CD4-positive, alpha-beta T cell treated with Interleukin-4 for 1 hour (primary cell): ENCODE measurements around the gene CYBC1.
A peak's percentile ranks its signal among the peaks of the same experiment; 100 is the strongest.

Source experiments
- DNase-seq, 2 donors: peaks; one replicate each; pipeline ENCODE4 v3.0.0-alpha.2; 2020 to 2022

The CYBC1 gene

DNA sequence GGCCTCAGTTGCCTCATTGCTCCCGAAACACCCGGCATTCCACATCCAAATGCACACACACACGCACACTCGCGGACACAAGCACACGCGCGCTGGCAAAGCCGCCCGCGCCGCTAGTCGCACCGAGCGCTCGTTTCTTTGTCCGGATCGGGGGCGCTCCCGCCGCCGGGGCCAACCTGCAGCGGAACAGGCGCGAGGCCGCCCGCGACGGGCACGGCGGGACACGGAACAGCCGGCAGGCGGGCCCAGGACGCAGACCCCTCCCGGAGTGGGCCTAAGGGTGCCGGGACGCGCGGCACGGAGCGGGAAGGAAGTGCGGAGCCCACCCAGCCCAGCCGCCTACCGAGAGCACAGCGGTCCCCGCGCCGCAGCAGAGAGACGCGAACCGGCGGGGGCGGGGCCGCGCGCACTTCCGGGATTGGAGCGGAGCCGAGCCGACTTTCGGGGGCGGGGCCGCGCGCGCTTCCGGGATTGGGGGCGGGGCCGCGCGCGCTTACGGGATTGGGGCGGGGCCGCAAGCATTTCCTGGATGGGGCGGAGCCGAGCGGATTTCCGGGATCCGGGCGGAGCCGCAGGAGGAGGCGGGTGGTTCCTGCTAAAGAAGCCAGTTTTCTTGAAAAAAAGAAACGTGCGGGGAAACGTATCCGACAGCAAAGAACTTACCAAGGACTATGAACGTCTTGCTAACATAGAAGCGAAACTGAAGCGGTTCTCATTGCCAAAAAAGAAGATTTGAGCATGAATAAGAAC is at the start of gene CYBC1:
CYBC1 (minus strand) TSS at position 396 of the 750 bp plus-strand sequence. CDS start 1,498 bp downstream, outside the sequence.
- DNase-seq = peak; percentile 92 to 94

DNA sequence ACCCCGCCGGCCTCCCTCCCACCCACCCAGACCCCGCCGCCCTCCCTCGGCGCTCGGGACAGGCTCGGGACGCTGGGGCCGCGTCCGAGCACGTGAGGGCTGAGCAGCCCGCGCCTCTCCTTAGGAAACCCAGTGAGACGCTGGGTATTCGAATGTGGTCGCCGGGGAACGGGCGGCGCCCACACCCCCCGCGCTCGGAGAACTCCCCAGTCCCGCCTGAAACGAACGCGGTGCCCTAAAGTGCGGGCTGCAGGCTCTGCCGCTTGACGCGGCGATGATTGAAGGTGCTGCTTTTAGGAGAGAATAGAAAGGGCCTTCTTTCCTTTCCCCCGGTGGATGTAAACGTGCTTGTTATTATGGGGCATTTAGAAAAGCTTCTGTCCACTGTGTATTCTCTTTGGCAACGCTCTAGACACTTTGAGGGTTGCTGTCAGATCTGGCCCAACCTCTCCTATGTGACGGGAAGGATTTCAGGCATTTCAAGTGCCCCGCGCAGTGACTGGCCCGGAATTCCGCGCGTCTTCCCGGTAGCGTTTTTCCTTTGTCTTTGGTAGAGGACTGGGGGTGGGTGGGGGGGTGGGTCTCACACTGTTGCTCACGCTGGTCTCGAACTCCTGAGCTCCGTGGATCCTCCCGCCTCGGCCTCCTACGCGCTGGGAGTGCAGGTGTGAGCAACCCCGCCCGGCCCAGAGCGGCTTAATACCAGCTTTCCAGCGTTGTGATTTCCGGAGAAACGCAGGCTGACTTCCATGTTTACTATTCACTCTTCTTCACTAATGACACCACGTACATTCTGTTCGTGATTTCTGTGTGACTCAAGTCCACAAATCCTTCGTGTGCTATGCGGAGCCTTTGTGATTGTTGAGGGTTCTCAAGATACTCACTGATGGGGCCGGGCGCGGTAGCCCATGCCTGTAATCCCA is 47.2 kb upstream of the CYBC1 start:
- peak; percentile 43 to 64 for DNase-seq

DNA sequence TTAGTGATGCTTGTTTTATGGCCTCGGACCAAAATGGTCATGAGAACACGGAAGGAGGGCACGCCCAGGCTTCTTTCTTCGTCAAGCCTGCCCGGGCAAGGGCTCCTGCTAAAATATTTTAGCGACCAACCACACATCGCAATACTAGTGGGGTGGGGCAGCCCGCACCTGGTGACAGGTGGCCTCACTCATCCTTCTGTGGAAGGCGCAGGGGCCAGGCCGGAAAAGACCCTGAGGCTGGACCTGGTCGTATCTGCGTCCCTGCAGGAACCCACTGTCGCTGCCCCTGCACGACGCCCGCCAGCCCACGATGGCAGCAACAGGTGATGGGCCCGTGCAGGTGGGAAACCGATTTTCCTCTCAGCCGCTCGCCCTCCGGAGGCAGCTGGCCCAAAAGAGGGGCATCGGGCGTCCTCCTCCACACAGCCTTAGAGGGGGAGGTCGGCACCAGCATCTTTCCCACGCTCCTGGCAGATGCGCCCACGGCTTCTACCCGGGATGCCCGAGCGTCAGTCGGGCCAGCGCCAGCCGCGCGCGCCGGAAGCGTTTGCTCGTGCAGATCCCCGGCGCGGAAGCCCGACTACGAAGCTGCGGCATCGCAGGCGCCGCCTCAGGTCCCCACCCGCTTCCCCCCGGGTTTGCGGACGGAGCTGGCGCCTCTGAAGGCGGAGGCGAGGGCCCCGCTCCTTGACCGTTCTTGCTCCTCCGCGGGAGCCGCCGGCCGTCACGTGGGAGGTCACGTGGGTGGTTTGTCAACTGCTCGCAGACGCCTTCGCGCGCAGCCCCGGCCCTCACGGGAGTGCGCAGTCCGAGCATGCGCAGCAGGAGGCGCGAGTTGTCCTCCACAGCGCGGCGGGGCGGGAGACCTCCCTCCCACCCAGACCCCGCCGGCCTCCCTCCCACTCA is 46.2 kb upstream of the CYBC1 start:
- peak; percentile 90 to 92 for DNase-seq

DNA sequence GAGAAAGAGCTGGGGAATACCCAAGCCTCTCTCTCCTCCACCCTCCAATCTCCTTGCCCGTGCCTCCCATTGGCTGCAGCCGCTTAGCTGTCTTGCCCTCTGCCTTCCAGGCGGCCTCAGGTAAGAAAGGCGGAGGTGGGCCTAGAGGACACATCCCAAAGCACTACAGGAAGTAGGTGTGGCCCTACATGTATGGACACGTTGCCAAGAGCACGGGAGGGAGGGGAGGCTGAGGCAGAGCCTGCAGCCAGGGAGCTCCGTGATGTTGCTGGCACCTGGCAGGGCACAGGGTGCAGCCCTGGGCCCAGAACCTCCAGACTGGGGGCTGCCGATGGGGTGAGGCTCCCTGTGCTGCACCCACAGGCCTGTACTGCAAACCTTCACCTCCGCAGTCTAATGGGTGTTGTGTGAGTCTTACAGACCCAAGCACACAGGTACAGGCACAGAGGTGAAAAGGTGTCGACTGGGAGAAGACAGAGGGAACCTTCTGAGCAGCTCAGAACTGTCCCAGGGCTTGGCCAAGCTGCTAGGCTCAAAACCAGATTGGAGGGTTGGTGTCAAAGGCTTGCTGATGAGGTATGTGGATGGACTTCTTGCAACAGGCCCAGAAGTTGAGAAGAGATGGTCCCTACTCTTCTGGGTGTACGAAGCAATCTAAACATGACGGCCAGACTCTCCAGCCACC is 45.4 kb upstream of the CYBC1 start:
- DNase-seq = no peak

DNA sequence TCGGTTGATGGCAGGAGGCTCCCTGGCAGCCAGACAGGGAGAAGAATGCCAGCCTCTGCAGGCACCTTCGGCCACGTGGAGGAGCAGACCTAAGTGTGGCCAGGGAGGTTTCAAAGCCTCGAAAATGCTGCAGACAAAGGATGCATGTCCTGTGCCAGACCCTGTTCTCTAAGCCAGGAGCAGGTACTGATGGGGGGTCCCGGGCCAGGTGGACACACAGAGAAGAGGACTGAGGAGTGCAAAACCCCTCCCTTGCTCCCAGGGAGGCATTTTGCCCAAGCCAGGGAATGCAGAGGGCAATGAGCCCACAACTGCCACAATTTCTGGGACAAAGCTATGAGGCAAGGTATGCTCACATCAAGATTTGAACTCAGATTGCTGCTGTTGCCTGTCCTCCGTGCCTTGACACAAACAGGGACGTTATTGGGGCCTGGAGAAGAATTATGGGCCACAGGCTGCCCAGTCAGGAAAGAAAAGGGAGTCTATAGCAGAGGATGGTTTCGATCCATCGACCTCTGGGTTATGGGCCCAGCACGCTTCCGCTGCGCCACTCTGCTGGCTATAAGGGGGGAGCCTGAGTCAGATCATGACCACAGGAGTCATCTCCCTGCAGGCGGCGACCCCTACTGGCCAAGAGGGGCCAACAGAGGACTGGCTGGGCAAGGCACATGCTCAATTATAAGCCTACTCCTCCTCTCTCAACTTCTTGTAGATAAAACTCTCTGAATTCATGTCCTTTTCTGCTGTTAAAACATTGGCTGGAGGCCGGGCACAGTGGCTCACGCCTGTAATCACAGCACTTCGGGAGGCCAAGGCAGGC is 43.9 kb upstream of the CYBC1 start:
- peak; percentile 91 to 93 for DNase-seq

DNA sequence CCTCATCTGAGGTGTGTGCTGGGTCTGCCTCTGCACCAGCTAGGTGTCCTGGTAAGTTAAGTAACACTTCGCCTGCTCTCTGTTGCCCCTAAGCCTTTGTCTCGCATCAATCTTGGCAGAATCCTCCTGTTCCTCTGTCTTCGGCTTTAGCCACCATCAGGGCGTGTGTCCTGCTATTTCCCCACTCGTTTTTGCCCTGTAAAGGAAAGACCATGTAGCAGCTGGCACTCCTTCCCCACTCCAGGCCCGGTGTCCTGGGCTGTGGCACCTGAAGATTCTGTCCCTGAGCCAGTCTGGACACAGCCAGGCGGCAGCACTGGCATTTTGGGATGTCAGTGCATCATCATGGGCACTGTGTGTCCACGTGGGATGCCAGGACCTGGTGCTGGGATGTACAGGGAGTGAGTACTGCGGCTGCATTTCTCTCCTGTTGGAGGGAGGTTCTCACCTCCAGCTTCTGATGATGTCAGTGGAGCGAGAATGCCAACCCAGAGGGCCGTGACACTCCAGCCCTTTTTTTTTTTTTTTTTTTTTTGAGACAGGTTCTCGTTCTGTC is 42.8 kb upstream of the CYBC1 start:
- no peak for DNase-seq

DNA sequence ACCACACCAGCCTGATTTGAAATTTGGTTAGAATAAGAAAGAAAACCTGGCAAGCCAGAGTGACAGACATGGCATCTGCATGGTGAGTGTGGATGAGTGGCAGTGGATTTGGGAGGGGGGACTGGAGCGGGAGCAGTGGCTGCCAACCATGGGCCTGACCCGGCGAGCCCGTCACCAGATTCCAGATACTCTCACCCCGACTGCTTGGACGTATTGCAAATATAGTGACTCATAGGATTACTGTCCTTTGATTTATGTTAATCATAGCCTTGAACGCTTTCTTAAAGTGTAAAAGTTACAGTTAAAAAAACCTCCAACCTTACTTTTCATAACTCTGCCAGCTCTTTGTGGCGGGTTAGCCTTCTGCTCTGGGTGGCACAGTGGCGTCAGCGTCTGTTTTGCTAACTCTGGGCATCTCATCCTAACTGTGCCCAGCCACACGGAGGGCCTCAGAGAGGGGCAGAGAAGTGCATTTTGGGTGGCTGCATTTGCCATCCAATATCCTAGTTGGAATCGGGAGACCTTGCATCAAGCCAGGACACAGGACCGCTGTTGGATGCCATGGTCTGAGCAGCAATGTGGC is 42.2 kb upstream of the CYBC1 start:
- no peak for DNase-seq

DNA sequence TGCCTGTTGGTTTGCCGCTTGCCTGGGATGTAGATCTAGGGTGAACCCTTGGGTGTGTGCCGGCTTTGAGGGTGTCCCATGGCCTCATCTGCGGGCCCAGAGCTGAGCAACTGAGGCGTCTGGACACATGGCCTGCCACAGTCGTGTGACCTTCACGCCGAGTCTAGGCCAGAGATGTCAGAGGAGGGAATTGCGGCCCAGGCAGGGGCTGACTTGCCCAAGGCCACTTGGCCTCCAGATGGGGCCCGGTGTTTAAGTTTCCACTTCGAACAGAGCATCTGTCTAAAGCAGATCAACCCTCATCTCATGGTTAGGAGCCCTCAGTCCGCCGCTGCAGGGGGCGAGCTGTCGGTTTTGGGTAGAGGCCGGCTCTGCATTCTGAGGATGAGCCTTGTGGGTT is 41.0 kb upstream of the CYBC1 start:
- DNase-seq = no peak

DNA sequence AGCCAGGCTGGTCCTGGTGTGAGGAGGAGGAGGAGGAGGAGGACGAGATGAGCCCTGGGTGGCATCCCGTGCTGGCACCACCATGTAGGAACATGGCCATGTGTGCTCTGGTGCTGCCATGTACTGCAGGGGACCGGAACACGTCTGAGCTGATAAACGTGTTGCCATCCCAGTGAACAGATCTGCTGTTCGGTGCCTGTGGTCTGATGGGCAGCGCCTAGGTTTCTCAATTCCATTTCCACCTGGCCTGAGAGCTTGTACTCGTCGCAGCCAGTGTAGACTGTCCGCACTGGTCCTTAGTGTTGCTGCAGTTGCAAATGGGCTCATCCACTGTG is 40.6 kb upstream of the CYBC1 start:
- no peak for DNase-seq

DNA sequence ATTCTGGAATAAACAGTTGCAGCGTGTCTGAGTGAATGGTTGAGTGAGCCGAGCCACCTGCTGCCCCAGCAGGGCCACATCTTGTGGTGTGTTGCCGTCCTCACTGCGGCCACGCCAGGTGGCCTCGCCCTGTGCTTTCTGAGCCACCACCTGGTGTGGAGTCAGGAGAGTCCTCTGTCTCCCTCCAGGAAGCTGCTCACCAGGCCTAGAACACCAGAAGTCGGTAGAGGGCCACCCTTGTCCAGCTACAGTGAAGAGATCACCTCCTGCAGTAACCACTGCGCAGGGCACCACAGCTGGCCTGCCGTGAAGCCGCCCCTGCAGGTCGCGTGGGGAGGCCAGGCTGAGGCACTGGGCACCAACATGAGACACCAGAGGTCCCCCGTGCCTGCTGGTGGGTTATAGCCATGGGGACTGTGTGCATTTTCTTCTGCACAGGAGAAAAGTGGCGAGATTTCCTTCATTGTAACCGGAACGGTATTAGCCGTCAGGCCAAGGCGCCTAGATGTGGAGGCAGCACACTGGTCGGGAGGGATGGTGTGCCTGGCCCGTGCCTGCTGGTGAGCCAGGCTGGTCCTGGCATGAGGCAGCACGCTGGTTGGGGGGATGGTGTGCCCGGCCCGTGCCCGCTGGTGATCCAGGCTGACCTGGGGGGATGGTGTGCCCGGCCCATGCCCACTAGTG is 40.1 kb upstream of the CYBC1 start:
- no peak for DNase-seq

DNA sequence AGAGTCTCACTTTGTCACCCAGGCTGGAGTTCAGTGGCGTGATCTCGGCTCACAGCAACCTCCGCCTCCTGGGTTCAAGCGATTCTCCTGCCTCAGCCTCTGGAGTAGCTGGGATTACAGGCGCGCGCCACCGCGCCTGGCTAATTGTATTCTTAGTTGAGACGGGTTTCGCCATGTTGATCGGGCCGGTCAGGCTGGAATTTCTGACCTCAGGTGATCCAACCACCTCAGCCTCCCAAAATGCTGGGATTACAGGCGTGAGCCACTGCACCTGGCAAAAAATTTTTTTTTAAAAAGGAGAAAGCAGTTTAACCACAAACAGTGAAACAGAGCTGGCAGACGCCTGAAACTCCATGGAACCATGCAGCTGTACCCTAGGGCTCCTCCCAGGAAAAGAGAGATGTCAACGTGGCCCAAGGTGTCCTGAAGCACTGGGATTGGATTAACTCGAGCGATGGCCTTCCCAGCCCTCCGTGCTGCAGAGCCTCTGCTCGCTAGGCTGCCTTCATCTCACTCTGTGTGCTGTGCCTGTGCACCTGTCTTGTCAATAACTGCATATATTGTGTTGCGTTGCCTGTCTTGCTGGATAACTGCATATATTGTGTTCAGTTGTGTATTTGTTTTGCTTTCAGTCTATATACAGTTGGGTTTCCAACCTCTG is 39.4 kb upstream of the CYBC1 start:
- no peak for DNase-seq

DNA sequence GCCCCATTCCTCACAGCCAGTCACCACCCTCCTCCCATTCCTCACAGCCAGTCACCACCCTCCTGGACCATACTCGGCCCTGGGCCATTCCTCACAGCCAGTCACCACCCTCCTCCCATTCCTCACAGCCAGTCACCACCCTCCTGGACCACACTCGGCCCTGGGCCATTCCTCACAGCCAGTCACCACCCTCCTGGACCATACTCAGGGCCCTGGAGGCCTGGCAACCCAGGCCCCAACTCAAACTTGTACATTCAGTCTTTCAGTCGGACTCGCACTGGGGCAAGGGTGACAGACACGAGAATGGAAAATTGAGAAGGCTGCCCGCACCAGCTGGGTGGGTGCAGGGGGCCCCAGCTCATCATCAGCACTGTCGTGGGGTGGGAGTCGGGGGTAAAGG is 38.6 kb upstream of the CYBC1 start:
- no peak for DNase-seq

DNA sequence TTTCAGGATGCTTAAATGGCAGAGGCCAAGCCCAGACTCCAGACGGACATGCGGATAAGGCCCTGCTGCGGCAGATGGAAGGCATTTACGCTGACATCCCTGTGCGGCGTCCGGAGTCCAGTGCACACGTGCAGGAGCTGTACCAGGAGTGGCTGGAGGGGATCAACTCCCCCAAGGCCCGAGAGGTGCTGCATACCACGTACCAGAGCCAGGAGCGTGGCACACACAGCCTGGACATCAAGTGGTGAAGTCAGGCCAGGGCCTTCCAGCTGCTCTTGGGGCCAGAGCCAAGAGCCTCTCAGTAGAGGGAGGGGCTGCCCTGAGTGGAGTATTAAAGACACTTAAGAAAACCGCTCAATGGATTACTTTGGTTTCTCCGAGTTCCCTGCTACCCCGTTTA is 37.4 kb upstream of the CYBC1 start:
- DNase-seq = no peak

DNA sequence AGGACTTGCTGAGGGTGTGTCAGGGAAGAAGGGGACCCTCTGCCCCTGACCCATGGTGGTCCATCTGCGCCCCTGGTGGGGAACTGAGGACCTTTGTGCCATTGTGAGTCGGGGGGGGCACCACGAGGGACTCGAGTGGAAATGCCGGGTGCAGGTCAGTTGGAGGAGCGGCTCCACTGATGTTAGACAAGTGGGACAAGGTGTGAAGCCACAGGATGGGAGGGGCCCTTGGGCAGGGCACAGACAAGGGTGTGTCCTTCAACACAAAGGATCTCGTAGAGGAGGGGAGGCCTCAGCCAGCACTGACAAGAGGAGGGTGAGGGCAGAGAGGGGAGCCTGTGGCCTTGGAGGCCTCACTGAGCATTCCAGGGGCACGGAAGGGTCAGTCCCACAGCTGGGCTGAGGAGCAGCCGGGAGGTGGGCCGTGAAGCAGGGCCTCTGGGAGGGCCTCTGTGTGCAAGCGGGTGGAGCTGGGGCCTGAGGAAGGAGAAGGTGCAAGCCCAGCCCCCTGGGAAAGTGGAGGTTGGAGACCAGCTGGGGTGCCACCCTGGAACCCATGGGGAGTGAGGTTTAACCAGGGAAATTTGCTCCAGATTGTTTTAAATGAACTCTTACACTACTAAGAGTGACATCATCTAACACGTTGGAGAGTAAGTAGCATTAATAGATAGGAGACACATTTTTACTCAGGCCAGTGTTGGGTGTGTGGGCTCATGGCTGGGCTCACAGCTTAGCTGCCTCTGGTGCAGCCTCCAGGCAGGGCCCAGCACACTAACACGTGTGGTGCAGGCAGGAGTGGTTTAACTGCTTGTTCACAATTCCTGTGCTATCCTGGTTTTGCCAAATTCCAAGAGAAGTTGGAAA is 35.9 kb upstream of the CYBC1 start:
- no peak for DNase-seq

DNA sequence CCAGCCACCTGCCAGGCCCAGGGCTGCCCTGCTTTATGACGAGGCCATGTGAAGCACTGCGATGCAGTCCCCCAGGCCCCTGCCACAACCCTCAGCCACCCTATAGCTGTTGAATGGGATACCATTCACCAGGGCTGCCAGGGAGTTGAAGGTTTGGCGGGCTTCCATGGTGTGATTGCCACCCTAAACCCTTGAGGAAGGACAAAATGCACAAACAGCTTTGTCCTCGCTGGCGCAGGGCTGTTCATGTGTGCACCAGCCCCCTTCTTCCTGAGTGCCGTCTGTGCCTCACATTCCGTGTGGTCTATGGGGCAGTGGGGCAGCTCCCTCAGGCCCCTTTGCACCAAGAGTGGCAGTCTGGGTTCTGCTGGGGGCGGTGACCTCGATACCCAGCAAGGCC is 33.3 kb upstream of the CYBC1 start:
- no peak for DNase-seq

DNA sequence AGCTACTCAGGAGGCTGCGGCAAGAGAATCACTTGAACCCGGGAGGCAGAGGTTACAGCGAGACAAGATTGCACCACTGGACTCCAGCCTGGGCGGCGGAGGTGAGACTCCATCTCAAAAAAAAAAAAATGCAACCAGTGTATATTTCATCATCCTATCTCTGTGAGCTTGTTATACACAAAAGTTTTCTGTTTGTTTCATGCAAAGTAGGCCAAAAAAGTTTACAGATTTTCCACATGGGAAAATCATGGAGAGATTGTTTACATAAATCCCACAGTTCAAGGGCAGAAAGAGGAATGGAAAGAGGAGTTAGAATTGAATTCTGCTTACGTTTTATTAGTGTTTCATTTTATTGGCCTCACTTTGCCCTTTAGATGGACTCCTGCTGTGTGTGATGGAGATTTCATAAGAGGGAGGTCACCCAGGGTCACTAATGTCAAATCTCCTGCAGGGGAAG is 32.7 kb upstream of the CYBC1 start:
- no peak for DNase-seq

DNA sequence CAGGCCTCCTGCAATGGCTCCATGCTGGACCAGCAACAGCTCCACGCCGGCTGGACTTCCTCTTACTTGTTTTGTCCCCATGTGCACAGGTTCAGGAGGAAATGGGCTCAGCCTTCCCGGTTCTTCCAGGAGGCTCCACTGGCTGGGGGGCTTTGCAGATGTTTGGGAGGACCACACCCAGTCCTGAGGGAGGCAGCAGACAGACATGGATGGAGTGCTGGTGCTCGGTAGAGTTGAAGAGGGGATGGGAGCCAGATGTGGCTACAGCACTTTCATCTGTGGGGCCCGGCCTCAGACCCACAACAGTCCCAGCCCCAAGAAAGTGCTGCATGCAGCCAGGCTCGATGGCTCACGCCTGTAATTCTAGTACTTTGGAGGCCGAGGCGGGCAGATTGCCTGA is 29.8 kb upstream of the CYBC1 start:
- no peak for DNase-seq

DNA sequence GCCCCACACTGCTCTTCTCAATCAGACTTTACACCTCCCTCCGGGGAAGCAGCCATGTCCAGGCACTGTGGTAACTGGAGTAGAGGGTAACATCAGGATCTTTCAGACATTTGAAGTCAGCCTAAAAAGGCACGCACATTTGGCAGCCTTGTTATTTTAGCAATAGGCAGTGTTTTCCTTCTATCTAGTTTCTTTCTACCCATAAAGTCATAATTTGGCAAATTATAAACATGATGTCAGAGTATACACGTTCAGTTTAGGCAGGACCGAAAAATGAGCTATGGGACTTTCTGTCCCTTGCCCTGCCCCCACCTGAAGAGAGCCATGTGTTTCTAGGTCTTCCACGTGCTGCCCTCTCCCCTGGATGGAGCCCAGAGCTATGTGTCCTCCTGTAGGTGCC is 29.1 kb upstream of the CYBC1 start:
- no peak for DNase-seq

DNA sequence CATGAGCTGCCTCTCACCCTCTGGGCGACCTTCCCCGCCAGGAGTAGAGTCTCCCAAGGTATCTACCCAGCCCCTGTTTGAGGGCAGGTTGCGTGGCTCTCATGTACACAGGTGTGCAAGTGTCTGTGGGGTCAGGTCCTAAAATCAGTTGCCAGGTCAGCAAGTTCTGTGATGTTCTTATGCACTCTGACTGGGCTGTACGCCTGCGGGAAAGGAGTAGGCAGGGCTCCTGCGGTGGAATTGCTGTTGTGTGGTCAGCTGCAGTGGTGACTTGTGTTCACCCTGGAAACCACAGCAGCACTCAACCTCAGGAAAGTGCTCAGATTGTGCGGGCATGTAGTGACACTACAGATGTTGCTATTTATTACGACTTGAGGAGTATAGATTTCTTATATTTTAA is 27.4 kb upstream of the CYBC1 start:
- no peak for DNase-seq
